ENCODE measurements around the gene GPR152. TPM values are rescaled to one million over a fixed set of nuclear protein-coding genes. Genes with fewer than 3 reads are reported as not detected.

GPR152 gene
- total RNA-seq, 1 donor from 2014 or later = not detected

DNA sequence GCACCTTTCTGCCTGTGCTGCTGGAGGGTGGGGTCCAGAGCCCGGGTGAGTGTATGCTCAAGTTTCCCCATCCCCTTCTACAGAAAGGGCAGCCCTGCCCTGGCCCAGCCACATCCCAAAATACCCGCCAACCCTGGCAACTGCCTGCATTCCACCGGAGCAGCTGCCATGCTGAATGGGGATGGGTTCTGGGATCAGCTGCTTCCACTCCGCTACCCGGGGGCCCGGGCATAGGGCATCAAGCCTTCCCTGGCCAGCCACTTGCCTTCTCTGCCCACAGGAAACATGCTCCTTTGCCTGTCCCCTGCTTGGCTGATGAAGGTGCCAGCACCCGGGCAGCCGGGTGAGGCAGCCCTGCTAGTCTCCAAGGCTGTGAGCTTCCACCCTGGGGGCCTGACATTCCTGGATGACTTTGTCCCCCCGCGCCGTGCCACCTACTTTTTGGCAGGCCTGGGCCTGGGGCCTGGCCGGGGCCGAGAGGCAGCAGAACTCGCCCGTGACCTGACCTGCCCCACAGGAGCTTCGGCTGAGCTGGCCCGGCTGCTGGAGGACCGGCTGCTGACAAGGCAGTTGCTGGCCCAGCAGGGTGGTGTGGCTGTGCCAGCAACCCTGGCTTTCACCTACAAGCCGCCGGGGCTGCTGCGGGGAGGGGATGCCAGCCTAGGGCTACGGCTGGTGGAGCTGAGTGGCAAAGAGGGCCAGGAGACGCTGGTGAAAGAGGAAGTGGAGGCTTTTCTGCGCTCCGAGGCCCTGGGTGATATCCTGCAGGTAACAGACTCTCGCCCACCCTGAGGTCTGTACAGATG lies 33.9 kb downstream of the GPR152 start:
- peaks cover 0 to 5% (median 0%) of the 10 kb centered on the region in 3 donors for H3K27me3 ChIP-seq (ENCODE audit: control insufficient read depth in 3 of 3, insufficient read depth in 3 of 3, low read length in 3 of 3)
- H3K9ac ChIP-seq (ENCODE audit: low read depth in 1 of 3, low read length in 3 of 3) = peak overlapping the region; percentile 75 to 94 (median 82)
- H3K27ac ChIP-seq (ENCODE audit: low read depth, low read length) = peak overlapping the region; percentile 91
- H3K36me3 ChIP-seq (ENCODE audit: control insufficient read depth in 3 of 3, insufficient read depth in 3 of 3, low read length in 3 of 3) = peaks cover 0 to 6% (median 4%) of the 10 kb centered on the region in 3 donors
- peak overlapping the region; percentile 59 to 81 (median 76) for H3K4me3 ChIP-seq (ENCODE audit: low read length in 3 of 3)
- no peaks in the 10 kb centered on the region for H3K9me3 ChIP-seq (ENCODE audit: control insufficient read depth in 3 of 3, low read length in 3 of 3)
- H3K4me1 ChIP-seq (ENCODE audit: control insufficient read depth in 3 of 3, insufficient read depth in 3 of 3, low read length in 3 of 3) = peaks cover 52 to 59% (median 54%) of the 10 kb centered on the region in 3 donors

DNA sequence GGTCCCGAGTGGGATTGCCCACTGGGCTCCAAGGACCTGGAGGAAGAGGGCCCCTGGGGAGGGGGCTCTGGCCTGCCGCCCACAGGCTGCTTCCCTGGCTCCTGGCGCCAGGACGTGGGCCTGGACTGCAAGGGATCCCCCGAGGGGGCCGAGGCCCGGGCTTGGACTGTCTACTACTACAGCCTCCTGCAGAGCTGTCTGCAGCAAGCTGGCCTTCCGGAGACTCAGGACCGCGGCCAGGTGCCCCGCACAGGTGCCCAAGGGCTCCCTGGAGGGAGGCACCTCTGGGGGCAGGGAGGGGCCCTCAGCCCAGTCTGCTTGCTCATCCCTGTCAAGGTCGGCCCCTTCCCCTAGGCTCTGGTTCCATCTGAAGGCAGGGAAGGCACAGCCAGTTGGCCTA lies 35.1 kb downstream of the GPR152 start:
- peaks cover 0 to under 1% (median 0%) of the 10 kb centered on the region in 3 donors for H3K36me3 ChIP-seq (ENCODE audit: control insufficient read depth in 3 of 3, insufficient read depth in 3 of 3, low read length in 3 of 3)
- H3K27ac ChIP-seq (ENCODE audit: low read depth, low read length) = peak overlapping the region; percentile 91
- H3K4me1 ChIP-seq (ENCODE audit: control insufficient read depth in 3 of 3, insufficient read depth in 3 of 3, low read length in 3 of 3) = peaks cover 52 to 54% (median 54%) of the 10 kb centered on the region in 3 donors
- peak overlapping the region; percentile 58 to 73 (median 71) for H3K4me3 ChIP-seq (ENCODE audit: low read length in 3 of 3)
- no peaks in the 10 kb centered on the region for H3K9me3 ChIP-seq (ENCODE audit: control insufficient read depth in 3 of 3, low read length in 3 of 3)
- H3K27me3 ChIP-seq (ENCODE audit: control insufficient read depth in 3 of 3, insufficient read depth in 3 of 3, low read length in 3 of 3) = peaks cover 0 to 10% (median 4%) of the 10 kb centered on the region in 3 donors
- peak overlapping the region; percentile 67 to 94 (median 82) for H3K9ac ChIP-seq (ENCODE audit: low read depth in 1 of 3, low read length in 3 of 3)

DNA sequence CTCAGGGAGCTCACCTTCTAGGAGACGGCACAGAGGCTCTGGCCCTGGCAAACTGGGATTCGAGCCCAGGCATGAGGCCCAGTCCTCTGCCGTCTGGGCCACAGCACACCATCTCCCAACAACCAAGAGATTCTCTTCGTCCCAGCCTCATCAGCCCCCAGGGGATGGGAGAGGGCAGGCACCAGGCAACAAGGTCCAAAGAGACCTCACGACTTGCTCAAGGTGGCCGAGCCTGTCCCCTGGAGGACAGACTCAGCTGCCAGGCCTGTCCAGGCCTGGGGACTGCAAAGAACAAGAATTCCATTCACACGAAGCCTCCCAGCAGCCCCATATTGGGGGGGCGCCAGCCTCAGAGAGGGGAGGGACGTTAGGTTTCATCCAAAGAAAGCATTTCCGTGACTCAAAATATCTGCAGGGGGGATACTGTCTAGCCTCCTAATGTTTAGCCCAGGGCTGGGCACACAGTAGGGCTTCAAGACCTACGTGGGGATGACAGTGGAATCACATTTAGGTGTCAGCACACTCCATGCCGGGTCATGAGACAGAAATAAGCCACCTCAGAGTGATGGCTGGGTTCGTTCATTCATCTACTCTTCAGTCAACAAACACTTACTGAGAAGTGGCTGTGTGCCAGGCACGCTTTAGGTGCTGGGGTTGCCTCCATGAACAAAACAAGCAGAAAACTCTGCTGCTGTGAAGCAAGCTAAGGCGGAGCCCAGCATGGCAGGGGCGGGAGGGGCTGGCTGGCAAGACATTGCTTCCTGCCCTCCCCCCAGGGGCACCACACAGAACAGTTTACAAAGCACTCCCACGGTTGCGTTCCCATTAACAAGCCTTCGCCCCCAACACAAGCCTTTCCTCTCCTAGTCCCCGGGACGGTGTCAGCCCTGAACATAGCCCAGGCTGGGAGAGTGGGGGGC lies 35.9 kb downstream of the GPR152 start:
- Histone ChIP-seq H3K9ac (ENCODE audit: low read depth in 1 of 3, low read length in 3 of 3) (peak overlapping the region; percentile 67 to 94 (median 82)), H3K36me3 (ENCODE audit: control insufficient read depth in 3 of 3, insufficient read depth in 3 of 3, low read length in 3 of 3) (no peaks in the 10 kb centered on the region), H3K27me3 (ENCODE audit: control insufficient read depth in 3 of 3, insufficient read depth in 3 of 3, low read length in 3 of 3) (peaks cover 4 to 16% (median 11%) of the 10 kb centered on the region in 3 donors), H3K9me3 (ENCODE audit: control insufficient read depth in 3 of 3, low read length in 3 of 3) (no peaks in the 10 kb centered on the region), H3K4me1 (ENCODE audit: control insufficient read depth in 3 of 3, insufficient read depth in 3 of 3, low read length in 3 of 3) (peaks cover 52 to 54% (median 54%) of the 10 kb centered on the region in 3 donors), H3K27ac (ENCODE audit: low read depth, low read length) (peak overlapping the region; percentile 91), H3K4me3 (ENCODE audit: low read length in 3 of 3) (peak overlapping the region; percentile 71 to 77 (median 73))

DNA sequence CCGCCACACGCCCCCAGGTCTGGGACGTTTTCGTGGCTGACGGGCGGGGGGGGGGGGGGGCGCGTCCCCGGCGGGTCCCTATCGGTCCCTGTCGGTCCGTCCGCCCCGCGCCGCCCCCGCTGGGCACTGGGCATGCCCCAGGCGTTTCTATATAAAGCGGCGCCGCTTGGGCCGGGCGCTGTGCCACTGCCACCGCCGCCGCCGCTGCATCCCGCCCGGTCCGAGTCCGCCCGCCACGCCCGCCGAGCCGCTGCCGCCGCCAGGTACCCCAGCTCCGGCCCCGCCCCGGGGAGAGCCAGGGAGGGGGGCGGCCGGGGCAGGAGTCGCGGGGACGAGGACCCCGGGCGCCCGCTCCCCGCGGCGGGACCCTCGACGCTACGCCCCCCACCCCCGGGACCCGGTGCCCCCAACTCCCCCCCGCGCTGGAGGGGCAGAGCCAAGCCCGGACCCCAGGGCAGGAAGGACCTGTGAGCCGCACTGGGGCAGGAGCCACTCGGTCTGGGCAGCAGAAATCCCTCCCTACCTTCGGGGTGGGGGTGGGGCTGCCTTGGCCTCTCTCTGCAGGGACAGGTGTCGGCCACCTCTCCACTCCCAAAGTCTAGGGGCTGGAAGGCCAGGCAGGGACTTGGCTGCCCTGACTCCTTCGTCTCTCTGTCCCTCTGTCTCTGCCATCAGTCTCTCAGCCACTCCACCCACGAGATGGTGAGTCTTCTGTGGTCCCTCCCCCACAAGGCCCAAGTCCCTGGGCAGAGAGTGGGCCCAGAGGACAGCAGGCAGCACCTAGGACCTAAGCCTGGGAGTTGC lies 36.8 kb downstream of the GPR152 start, which contains the start of gene CARNS1:
Gene CARNS1, plus strand, starts transcription at position 178 of the 804 bp plus-strand sequence. Its CDS starts 522 bp downstream, at position 700.
- H3K27me3 ChIP-seq (ENCODE audit: control insufficient read depth in 3 of 3, insufficient read depth in 3 of 3, low read length in 3 of 3) = peaks cover 10 to 26% (median 20%) of the 10 kb centered on the region in 3 donors
- H3K4me3 ChIP-seq (ENCODE audit: low read length in 3 of 3) = peak within 1 kb of the TSS; percentile 71 to 77 (median 73)
- no peaks in the 10 kb centered on the region for H3K9me3 ChIP-seq (ENCODE audit: control insufficient read depth in 3 of 3, low read length in 3 of 3)
- H3K27ac ChIP-seq (ENCODE audit: low read depth, low read length) = peak within 1 kb of the TSS; percentile 91
- H3K36me3 ChIP-seq (ENCODE audit: control insufficient read depth in 3 of 3, insufficient read depth in 3 of 3, low read length in 3 of 3) = no peaks in the 10 kb centered on the region
- H3K4me1 ChIP-seq (ENCODE audit: control insufficient read depth in 3 of 3, insufficient read depth in 3 of 3, low read length in 3 of 3) = peaks cover 52 to 54% (median 52%) of the 10 kb centered on the region in 3 donors
- peak within 1 kb of the TSS; percentile 67 to 94 (median 82) for H3K9ac ChIP-seq (ENCODE audit: low read depth in 1 of 3, low read length in 3 of 3)

DNA sequence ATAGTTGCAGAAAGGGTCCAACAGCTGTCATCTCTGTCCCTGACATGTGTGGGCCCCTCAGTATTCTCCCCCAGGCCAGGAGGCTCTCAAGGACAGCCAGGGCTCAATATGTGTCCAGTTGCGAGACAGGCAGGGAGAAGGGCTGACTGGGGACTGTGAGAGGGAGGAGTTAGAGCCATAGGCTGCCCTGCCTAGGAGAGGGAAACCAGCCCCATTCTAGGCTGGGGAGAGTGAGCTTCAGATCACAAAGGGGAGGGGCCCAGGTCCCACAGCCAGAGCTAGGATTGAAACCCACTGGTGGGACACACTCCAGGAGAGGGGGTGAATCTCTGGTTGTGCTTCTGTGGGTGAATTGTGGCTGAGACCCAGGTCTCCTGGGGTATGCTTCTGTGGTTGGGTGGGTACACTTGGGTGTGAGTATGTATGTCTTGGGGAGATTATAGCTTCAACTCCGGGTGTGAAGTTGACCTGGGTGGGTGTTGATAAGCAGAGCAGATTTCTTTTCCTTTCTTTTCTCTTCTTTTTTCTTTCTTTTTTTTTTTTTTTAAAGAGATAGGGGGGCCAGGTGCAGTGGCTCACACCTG lies 39.2 kb downstream of the GPR152 start:
- Histone ChIP-seq H3K9ac (ENCODE audit: low read depth in 1 of 3, low read length in 3 of 3) (peak overlapping the region in 1 of 3 donors; percentile 3), H3K4me3 (ENCODE audit: low read length in 3 of 3) (no peak overlapping the region), H3K4me1 (ENCODE audit: control insufficient read depth in 3 of 3, insufficient read depth in 3 of 3, low read length in 3 of 3) (peaks cover 32 to 48% (median 39%) of the 10 kb centered on the region in 3 donors), H3K27me3 (ENCODE audit: control insufficient read depth in 3 of 3, insufficient read depth in 3 of 3, low read length in 3 of 3) (peaks cover 33 to 44% (median 43%) of the 10 kb centered on the region in 3 donors), H3K9me3 (ENCODE audit: control insufficient read depth in 3 of 3, low read length in 3 of 3) (no peaks in the 10 kb centered on the region), H3K36me3 (ENCODE audit: control insufficient read depth in 3 of 3, insufficient read depth in 3 of 3, low read length in 3 of 3) (no peaks in the 10 kb centered on the region), H3K27ac (ENCODE audit: low read depth, low read length) (no peak overlapping the region)

DNA sequence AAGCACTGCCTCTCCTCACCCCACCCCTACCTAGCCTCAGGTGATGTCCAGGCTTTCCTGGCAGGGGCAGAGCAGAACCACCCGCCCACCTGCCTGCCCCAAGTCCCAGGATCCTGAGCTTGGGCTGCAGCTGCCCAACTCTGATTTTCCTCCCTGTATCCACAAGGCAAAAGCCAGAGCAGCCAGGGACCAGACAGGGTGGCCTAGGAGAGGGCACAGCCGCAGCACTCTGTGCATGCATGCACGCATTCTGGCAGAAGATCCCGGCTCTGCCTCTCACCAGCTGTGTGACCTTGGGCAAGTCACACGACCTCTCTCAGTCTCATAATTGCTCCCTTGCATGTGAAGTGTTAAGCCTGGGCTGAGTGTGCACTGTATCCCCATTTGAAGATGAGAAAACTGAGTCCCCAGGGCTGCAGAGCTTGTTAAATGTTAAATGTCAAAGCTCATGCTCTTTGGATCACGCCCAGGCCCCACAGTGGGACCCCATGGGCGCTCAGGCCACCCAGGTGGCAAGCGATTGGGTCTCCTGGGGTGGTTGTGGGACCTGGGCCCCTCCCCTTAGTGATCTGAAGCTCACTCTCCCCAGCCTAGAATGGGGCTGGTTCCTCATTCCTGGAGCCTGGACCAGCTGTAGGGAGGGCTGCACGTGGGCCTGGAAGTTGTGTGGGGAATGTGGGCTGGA lies 39.9 kb downstream of the GPR152 start:
- Histone ChIP-seq H3K27me3 (ENCODE audit: control insufficient read depth in 3 of 3, insufficient read depth in 3 of 3, low read length in 3 of 3) (peaks cover 39 to 50% (median 44%) of the 10 kb centered on the region in 3 donors), H3K9ac (ENCODE audit: low read depth in 1 of 3, low read length in 3 of 3) (no peak overlapping the region), H3K4me1 (ENCODE audit: control insufficient read depth in 3 of 3, insufficient read depth in 3 of 3, low read length in 3 of 3) (peaks cover 26 to 41% (median 32%) of the 10 kb centered on the region in 3 donors), H3K4me3 (ENCODE audit: low read length in 3 of 3) (no peak overlapping the region), H3K9me3 (ENCODE audit: control insufficient read depth in 3 of 3, low read length in 3 of 3) (no peaks in the 10 kb centered on the region), H3K27ac (ENCODE audit: low read depth, low read length) (no peak overlapping the region), H3K36me3 (ENCODE audit: control insufficient read depth in 3 of 3, insufficient read depth in 3 of 3, low read length in 3 of 3) (no peaks in the 10 kb centered on the region)

DNA sequence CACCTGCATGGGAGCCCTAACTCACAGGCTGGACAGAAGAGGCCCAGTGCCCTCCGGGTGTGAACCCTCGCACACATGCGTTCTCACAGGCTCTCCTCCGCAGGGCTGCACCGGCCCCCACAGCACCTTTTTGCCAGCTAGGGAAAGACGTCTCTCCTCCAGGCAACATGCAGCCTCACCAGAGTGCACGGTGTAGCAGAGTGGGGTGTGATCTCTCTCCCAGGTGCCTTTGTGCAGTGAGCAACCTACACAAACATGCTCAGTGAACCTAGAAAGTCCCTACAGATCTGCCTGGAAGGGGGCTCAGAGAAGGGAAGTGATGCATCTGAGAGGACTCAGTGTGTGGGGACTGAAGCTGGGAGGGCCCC lies 40.8 kb downstream of the GPR152 start:
- H3K27me3 ChIP-seq (ENCODE audit: control insufficient read depth in 3 of 3, insufficient read depth in 3 of 3, low read length in 3 of 3) = peaks cover 42 to 58% (median 44%) of the 10 kb centered on the region in 3 donors

DNA sequence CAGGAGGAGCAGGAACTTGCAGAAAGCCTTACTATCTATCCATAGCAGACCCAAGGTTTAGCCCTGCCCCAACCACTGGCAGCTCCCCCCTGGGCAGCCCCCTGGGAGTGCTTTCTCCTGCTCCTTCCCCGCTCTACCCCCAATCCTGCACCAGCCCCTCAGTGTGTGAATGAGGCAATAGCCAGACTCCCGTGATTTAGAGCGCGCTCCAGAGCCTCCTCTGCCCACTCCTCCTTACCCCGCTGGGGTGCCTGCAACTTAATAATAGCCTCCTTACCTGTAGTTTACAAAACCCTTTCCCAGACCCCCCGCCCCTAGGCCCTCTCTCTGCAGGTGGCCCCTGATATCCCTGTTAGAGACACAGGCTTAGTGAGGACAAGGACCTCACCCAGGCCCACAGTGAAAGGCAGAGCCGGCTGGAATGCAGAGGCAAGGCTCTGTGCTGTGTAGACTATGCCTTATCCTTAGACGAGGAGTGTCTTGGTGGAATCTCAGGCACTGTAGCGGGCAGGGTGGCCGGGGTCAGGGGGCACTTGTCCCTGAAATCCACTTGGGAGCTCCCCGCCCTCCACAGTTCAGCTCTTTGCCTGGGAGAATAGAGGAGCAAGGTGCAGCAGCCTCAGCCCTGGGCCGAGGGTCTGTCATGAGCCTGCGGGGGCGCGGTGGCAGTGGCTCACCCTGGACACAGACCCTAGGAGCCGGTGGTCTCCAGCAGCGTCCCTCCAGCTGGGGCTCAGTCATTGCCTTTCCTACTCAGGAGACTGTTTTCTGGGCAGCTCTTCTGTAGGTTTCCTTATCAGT lies 41.3 kb downstream of the GPR152 start:
- peaks cover 42 to 60% (median 44%) of the 10 kb centered on the region in 3 donors for H3K27me3 ChIP-seq (ENCODE audit: control insufficient read depth in 3 of 3, insufficient read depth in 3 of 3, low read length in 3 of 3)
- H3K9me3 ChIP-seq (ENCODE audit: control insufficient read depth in 3 of 3, low read length in 3 of 3) = no peaks in the 10 kb centered on the region
- peaks cover 14 to 26% (median 22%) of the 10 kb centered on the region in 3 donors for H3K4me1 ChIP-seq (ENCODE audit: control insufficient read depth in 3 of 3, insufficient read depth in 3 of 3, low read length in 3 of 3)
- H3K36me3 ChIP-seq (ENCODE audit: control insufficient read depth in 3 of 3, insufficient read depth in 3 of 3, low read length in 3 of 3) = no peaks in the 10 kb centered on the region
- H3K27ac ChIP-seq (ENCODE audit: low read depth, low read length) = no peak overlapping the region
- peak overlapping the region in 1 of 3 donors; percentile 3 for H3K9ac ChIP-seq (ENCODE audit: low read depth in 1 of 3, low read length in 3 of 3)
- no peak overlapping the region for H3K4me3 ChIP-seq (ENCODE audit: low read length in 3 of 3)

More for the DNA sequence above, 40.8 kb downstream of the GPR152 start:
- H3K9ac ChIP-seq (ENCODE audit: low read depth in 1 of 3, low read length in 3 of 3) = no peak overlapping the region
- H3K4me1 ChIP-seq (ENCODE audit: control insufficient read depth in 3 of 3, insufficient read depth in 3 of 3, low read length in 3 of 3) = peaks cover 20 to 32% (median 28%) of the 10 kb centered on the region in 3 donors
- H3K36me3 ChIP-seq (ENCODE audit: control insufficient read depth in 3 of 3, insufficient read depth in 3 of 3, low read length in 3 of 3) = no peaks in the 10 kb centered on the region
- no peaks in the 10 kb centered on the region for H3K9me3 ChIP-seq (ENCODE audit: control insufficient read depth in 3 of 3, low read length in 3 of 3)
- H3K4me3 ChIP-seq (ENCODE audit: low read length in 3 of 3) = no peak overlapping the region
- no peak overlapping the region for H3K27ac ChIP-seq (ENCODE audit: low read depth, low read length)
